Neuronal stem cell (in vitro differentiated cells): ENCODE measurements around the gene GRIP1.

Experiments used
- DNase-seq: peaks from one replicate; pipeline ENCODE4 v3.0.0-alpha.2; 2013; ENCODE audit warnings: low spot score
- H2AFZ ChIP-seq: one replicate; pipeline ENCODE4 v1.6.1; 2013; ENCODE audit warnings: mild to moderate bottlenecking, low read length, inconsistent platforms
- H2AK5ac ChIP-seq: 2 replicates; pipeline ENCODE4 v1.6.1; 2013; ENCODE audit warnings: low read depth, mild to moderate bottlenecking, inconsistent platforms, low read length, moderate library complexity, mixed read lengths
- H2BK120ac ChIP-seq: 2 replicates; pipeline ENCODE4 v1.6.1; 2013; ENCODE audit warnings: low read depth, mild to moderate bottlenecking, inconsistent platforms, low read length, moderate library complexity, mixed read lengths
- H2BK12ac ChIP-seq: one replicate; pipeline ENCODE4 v1.6.1; 2013; ENCODE audit warnings: low read length, inconsistent platforms
- H2BK15ac ChIP-seq: 2 replicates; pipeline ENCODE4 v1.6.1; 2013; ENCODE audit warnings: mild to moderate bottlenecking, low read length, inconsistent platforms, mixed read lengths
- H2BK5ac ChIP-seq: one replicate; pipeline ENCODE4 v1.6.1; 2013; ENCODE audit warnings: inconsistent platforms, mild to moderate bottlenecking, low read length, moderate library complexity
- H3K14ac ChIP-seq: one replicate; pipeline ENCODE4 v1.6.1; 2013; ENCODE audit warnings: low read length, inconsistent platforms
- H3K18ac ChIP-seq: 2 replicates; pipeline ENCODE4 v1.6.1; 2013; ENCODE audit warnings: low read length, inconsistent platforms
- H3K23ac ChIP-seq: 2 replicates; pipeline ENCODE4 v1.6.1; 2013; ENCODE audit warnings: low read depth, mild to moderate bottlenecking, mixed read lengths, low read length, inconsistent platforms; ENCODE audit not compliant: poor library complexity
- H3K27ac ChIP-seq: replicated peaks from 3 replicates; pipeline ENCODE4 v1.5.1; 2013; ENCODE audit warnings: low read length, inconsistent platforms
- H3K27me3 ChIP-seq, 3 experiments: 2 replicates each; pipeline ENCODE4 v1.6.1; 2013; ENCODE audit warnings: low read length in 3 of 3, mild to moderate bottlenecking in 2 of 3, inconsistent platforms in 1 of 3, low read depth in 1 of 3, mixed read lengths in 1 of 3, moderate library complexity in 1 of 3; ENCODE audit not compliant: control insufficient read depth in 3 of 3, insufficient read depth in 3 of 3
- H3K36me3 ChIP-seq, 2 donors: replicated peaks in 1 of 2; 2 replicates each; pipeline ENCODE4 v1.6.1; 2013; ENCODE audit warnings: low read length in 2 of 2; ENCODE audit not compliant: control insufficient read depth in 2 of 2, insufficient read depth in 2 of 2
- H3K4ac ChIP-seq: 2 replicates; pipeline ENCODE4 v1.6.1; 2013; ENCODE audit warnings: inconsistent platforms, mild to moderate bottlenecking, low read length, moderate library complexity
- H3K4me1 ChIP-seq, 2 donors: 1 replicate in 1 of 2; 2 replicates in 1 of 2; pipeline ENCODE4 v1.6.1; 2013; ENCODE audit warnings: low read length in 2 of 2, low read depth in 1 of 2; ENCODE audit not compliant: control insufficient read depth in 2 of 2, insufficient read depth in 1 of 2
- H3K4me2 ChIP-seq: one replicate; pipeline ENCODE4 v1.6.1; 2013; ENCODE audit warnings: mild to moderate bottlenecking, low read length, inconsistent platforms; ENCODE audit not compliant: insufficient read depth, poor library complexity, severe bottlenecking
- H3K4me3 ChIP-seq, 2 donors: 2 replicates each; pipeline ENCODE4 v1.5.1; 2013; ENCODE audit warnings: low read length in 2 of 2, mild to moderate bottlenecking in 2 of 2, inconsistent platforms in 1 of 2, moderate library complexity in 1 of 2
- H3K79me1 ChIP-seq: one replicate; pipeline ENCODE4 v1.6.1; 2013; ENCODE audit warnings: low read depth, mild to moderate bottlenecking, inconsistent platforms, low read length, moderate library complexity
- H3K9ac ChIP-seq: one replicate; pipeline ENCODE4 v1.6.1; 2013; ENCODE audit warnings: mild to moderate bottlenecking, low read depth, low read length, inconsistent platforms; ENCODE audit not compliant: poor library complexity
- H3K9me3 ChIP-seq, 2 donors: replicated peaks in 1 of 2; 2 replicates each; pipeline versions ENCODE3 to v1.6.1; 2013; ENCODE audit warnings: low read length in 2 of 2, mild to moderate bottlenecking in 2 of 2, inconsistent platforms in 1 of 2, low read depth in 1 of 2, mixed read lengths in 1 of 2, moderate library complexity in 1 of 2; ENCODE audit not compliant: control insufficient read depth in 2 of 2, insufficient read depth in 1 of 2
- H4K8ac ChIP-seq: one replicate; pipeline ENCODE4 v1.6.1; 2013; ENCODE audit warnings: low read depth, mild to moderate bottlenecking, inconsistent platforms, low read length, moderate library complexity
- H4K91ac ChIP-seq: one replicate; pipeline ENCODE4 v1.6.1; 2013; ENCODE audit warnings: low read length, low read depth, mild to moderate bottlenecking, inconsistent platforms; ENCODE audit not compliant: poor library complexity
- WGBS, 2 donors: extraction: QIAGEN DNeasy Blood & Tissue Kit; methylation state at CpG; one replicate each; pipeline ENCODE4 v1.1.7; 2013; ENCODE audit warnings: missing lambda C conversion rate in 2 of 2, mixed read lengths in 1 of 2; ENCODE audit not compliant: insufficient read length in 2 of 2, insufficient replicate concordance in 1 of 2; ENCODE audit errors: extremely low coverage in 2 of 2; 5-methylcytosine and 5-hydroxymethylcytosine counted together

The GRIP1 gene

GRCh38 chr12:66335746-66336145 is 343.1 kb downstream of the GRIP1 start:
- Histone ChIP-seq H2BK15ac (no peak overlapping the region), H4K8ac (no peak overlapping the region), H2AK5ac (no peak overlapping the region), H3K79me1 (no peaks in the 10 kb centered on the region), H4K91ac (no peak overlapping the region), H2AFZ (no peak overlapping the region), H3K23ac (no peak overlapping the region), H2BK5ac (no peak overlapping the region), H3K27me3 (no peaks in the 10 kb centered on the region), H3K18ac (no peak overlapping the region), H3K36me3 (peaks cover 0 to 39% of the 10 kb centered on the region in 2 donors), H3K9ac (no peak overlapping the region), H3K14ac (no peak overlapping the region), H3K4me1 (peaks cover 0 to 1% of the 10 kb centered on the region in 2 donors), H3K4ac (no peak overlapping the region), H2BK12ac (no peak overlapping the region), H3K4me2 (no peak overlapping the region), H3K27ac (no peak overlapping the region), H2BK120ac (no peak overlapping the region), H3K9me3 (peaks cover 0 to 6% of the 10 kb centered on the region in 2 donors), H3K4me3 (no peak overlapping the region)
- WGBS, 2 donors, result no CpG with 5 or more reads among the region's 2 CpGs
- no peak for DNase-seq

- no peak overlapping the region for H2AFZ ChIP-seq
- peaks cover 0 to 16% of the 10 kb centered on the region in 2 donors for H3K36me3 ChIP-seq
- no peak overlapping the region for H3K14ac ChIP-seq
- H4K91ac ChIP-seq, result no peak overlapping the region
- no peak overlapping the region for H3K4me2 ChIP-seq
- no peak for DNase-seq
- H2BK15ac ChIP-seq, result no peak overlapping the region
- no CpG with 5 or more reads among the region's 1 CpG for WGBS, 2 donors
- H3K23ac ChIP-seq, result no peak overlapping the region
- peaks cover 0 to 1% of the 10 kb centered on the region in 2 donors for H3K4me1 ChIP-seq
- no peaks in the 10 kb centered on the region for H3K27me3 ChIP-seq
- H3K9ac ChIP-seq, result no peak overlapping the region
- no peak overlapping the region for H2BK12ac ChIP-seq
- no peak overlapping the region for H3K27ac ChIP-seq
- no peak overlapping the region for H2BK5ac ChIP-seq
- no peak overlapping the region for H2BK120ac ChIP-seq
- no peak overlapping the region for H3K4ac ChIP-seq
- no peak overlapping the region for H2AK5ac ChIP-seq
- H3K4me3 ChIP-seq, result no peak overlapping the region
- no peak overlapping the region for H3K18ac ChIP-seq
- H3K79me1 ChIP-seq, result no peaks in the 10 kb centered on the region
- no peaks in the 10 kb centered on the region for H3K9me3 ChIP-seq
- no peak overlapping the region for H4K8ac ChIP-seq
Measured at GRCh38 chr12:66331814-66332213, 347.1 kb downstream of the GRIP1 start.

GRCh38 chr12:66331016-66331415 is 347.9 kb downstream of the GRIP1 start:
- Histone ChIP-seq H3K14ac (no peak overlapping the region), H3K4me3 (no peak overlapping the region), H2AFZ (no peak overlapping the region), H4K8ac (no peak overlapping the region), H4K91ac (no peak overlapping the region), H3K23ac (no peak overlapping the region), H2BK5ac (no peak overlapping the region), H3K79me1 (no peaks in the 10 kb centered on the region), H2AK5ac (no peak overlapping the region), H3K4me1 (peaks cover 0 to 1% of the 10 kb centered on the region in 2 donors), H3K36me3 (peaks cover 0 to 16% of the 10 kb centered on the region in 2 donors), H3K27me3 (no peaks in the 10 kb centered on the region), H3K27ac (no peak overlapping the region), H3K18ac (no peak overlapping the region), H3K9ac (peak overlapping the region; percentile 25), H3K9me3 (no peaks in the 10 kb centered on the region), H2BK15ac (no peak overlapping the region), H2BK120ac (no peak overlapping the region), H2BK12ac (no peak overlapping the region), H3K4ac (no peak overlapping the region), H3K4me2 (no peak overlapping the region)
- whole genome bisulfite sequencing, 2 donors, result no CpG with 5 or more reads among the region's 13 CpGs
- no peak for DNase-seq

- no peak overlapping the region for H4K8ac ChIP-seq
- no peak overlapping the region for H3K4me2 ChIP-seq
- WGBS, 2 donors, result no CpG with 5 or more reads among the region's 5 CpGs
- no peak overlapping the region for H3K18ac ChIP-seq
- H3K14ac ChIP-seq, result no peak overlapping the region
- no peak overlapping the region for H3K23ac ChIP-seq
- no peak overlapping the region for H3K4me3 ChIP-seq
- DNase-seq, result no peak
- no peak overlapping the region for H2BK15ac ChIP-seq
- no peak overlapping the region for H2AK5ac ChIP-seq
- H2BK5ac ChIP-seq, result no peak overlapping the region
- H2BK120ac ChIP-seq, result no peak overlapping the region
- no peak overlapping the region for H3K27ac ChIP-seq
- H3K36me3 ChIP-seq, result peaks cover 0 to 26% of the 10 kb centered on the region in 2 donors
- no peak overlapping the region for H4K91ac ChIP-seq
- H3K4ac ChIP-seq, result no peak overlapping the region
- peaks cover 0 to under 1% of the 10 kb centered on the region in 2 donors for H3K4me1 ChIP-seq
- no peak overlapping the region for H2BK12ac ChIP-seq
- H3K79me1 ChIP-seq, result no peaks in the 10 kb centered on the region
- no peaks in the 10 kb centered on the region for H3K27me3 ChIP-seq
- H2AFZ ChIP-seq, result no peak overlapping the region
- no peaks in the 10 kb centered on the region for H3K9me3 ChIP-seq
- H3K9ac ChIP-seq, result no peak overlapping the region
Measured at GRCh38 chr12:66329941-66330340, 348.9 kb downstream of the GRIP1 start.
